Activated CD4-positive, alpha-beta T cell treated with anti-CD3 and anti-CD28 coated beads, Interleukin-2, Interleukin-4, amounts not matched to agents 100 ng/mL and 50 ng/mL, durations not matched to agents 16 hours and 8 hours (primary cell): ENCODE measurements around the gene LRRC8B.
"Not testable (repeated sequence)": the region's sequence is repeated elsewhere in the genome, so short reads cannot be mapped to it uniquely, and the experiment has no call there.

Experiments
- DNase-seq: peaks from one replicate; pipeline ENCODE4 v3.0.0-alpha.2; 2020; ENCODE audit warnings: low spot score

The LRRC8B gene

DNA sequence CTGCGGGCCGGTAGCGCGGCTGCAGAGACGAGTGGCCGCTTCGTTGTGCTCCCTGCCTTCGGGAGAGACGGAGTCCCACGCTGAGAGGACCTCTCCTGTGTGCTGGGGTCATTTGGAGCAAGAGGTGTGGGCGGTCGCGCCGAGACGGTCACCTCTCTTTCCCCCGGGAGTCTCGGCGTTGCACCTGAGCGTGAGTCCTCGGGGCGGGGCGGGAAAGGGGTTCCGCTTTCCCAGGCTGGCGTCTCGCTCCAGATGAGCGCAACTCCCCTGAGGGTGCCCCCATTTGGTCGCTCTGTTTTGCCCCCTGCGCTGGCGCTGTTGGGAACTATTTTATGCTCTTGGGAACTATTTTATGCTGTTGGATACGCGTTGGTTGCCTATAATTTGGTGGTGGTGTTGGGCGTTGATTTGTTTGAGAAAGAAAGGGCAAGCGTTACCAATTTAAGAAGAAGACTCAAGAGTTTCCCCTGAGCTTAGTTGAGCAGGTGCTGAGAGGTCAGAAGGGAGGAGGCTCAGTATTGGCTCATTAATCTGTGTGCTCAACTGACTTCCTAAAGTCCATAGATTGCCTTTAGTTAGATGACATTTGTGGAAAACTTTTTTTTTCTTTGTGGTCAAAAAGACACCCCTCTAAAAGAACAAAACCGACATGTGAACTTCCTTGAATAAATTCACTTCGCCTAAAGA lies 683 bp downstream of the LRRC8B start:
- DNase-seq, result no peak

DNA sequence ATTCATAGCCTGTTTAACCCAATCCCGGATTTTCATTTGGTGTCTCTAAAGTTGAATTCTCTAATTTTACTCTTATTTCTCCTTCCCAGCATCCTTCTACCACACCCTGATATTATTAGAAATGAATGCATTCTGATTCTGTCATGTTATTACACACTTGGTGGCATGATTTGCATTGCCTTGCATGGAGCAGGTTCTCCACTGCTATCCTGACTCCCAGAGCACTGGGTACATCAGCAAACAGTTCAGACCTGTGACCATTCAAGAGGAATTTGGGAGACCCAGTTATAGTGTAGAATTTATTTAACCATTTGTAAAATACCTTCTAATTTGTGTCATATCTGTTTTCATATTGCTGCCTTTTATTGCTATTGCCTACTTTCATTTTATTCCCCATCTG lies 2.6 kb downstream of the LRRC8B start:
- no peak for DNase-seq

DNA sequence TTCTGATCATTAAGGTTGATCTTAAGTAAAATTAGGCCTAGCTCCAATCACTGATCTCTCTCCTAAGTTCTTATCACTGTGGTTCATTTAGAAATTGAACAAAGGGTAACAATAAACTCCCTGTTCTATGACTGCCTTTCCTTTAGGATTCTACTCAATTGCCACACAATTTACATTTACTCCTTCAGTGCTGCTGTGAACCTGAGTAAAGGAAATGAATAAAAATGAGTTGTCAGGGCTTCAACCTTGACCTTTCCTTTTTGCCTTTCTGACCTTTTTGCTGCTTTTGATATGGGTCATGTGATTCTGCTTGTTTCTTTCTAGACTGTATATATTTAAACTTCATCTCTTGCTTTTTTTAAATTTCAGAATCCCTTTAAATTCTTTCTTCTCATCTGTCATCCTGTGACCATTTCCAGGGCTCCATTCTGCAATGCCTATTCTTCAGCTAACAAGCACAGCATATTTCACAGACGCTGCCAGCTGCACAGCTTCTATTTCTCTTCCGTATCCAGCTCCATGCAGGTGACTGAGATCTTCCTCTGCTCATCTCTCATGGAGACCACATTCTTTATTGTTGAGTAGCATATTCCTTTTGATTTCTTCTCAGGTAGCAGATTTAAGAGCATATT lies 3.2 kb downstream of the LRRC8B start:
- DNase-seq, result no peak

GRCh38 chr1:89528382-89528780 lies 3.8 kb downstream of the LRRC8B start:
- no peak for DNase-seq

- DNase-seq, result no peak
These were observed 4.6 kb downstream of the LRRC8B start for GRCh38 chr1:89529196-89529595.

DNA sequence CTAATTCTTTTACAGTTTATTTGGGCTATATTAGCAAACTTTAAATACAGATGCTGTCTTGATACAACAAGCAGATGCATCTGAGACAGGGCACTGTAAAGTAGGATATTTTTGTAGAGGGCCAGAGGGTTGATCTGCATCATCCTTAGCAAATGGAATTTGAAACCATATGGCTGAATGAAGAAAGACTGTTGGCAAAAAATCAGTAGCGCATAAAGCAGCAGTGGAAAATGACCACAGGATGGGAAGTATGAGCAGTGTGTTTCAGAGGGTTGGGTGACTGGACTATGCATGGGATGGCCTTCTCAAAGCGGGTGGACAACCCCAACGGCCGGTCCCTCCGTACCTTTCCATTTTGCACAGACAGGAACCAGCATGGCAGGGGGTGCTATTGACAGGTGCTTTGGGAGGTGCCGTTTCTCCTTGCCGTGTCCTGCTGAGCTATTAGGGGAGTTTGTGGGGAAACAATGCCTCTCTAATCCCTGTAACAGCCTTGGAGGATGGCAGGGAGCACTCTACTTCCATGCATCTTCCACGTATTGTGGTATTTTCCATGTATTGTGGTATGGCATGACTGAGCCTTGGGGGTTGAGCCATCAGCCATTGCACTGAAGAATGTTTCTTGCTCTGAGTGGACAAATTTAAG lies 5.9 kb downstream of the LRRC8B start:
- no peak for DNase-seq

- DNase-seq, result no peak
These were observed 7.0 kb downstream of the LRRC8B start for GRCh38 chr1:89531480-89532139.

DNA sequence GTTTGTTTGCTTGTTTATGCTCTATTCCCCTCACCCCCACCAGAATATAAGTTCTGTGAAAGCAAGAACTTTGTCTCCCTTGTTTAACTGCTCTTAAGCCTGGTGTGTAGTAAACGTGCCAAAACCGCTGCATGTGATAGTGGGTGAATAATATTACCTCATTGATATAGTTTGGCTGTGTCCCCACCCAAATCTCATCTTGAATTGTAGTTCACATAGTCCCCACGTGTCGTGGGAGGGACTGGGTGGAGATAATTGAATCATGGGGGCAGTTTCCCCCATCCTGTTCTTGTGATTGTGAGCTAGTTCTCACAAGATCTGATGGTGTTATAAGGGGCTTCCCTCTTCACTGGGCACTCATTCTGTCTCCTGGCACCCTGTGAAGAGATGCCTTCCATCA lies 7.6 kb downstream of the LRRC8B start:
- DNase-seq, result no peak

- no peak for DNase-seq
These were observed 8.2 kb downstream of the LRRC8B start for GRCh38 chr1:89532866-89533265.

GRCh38 chr1:89535537-89535936 lies 10.9 kb downstream of the LRRC8B start:
- no peak for DNase-seq

DNA sequence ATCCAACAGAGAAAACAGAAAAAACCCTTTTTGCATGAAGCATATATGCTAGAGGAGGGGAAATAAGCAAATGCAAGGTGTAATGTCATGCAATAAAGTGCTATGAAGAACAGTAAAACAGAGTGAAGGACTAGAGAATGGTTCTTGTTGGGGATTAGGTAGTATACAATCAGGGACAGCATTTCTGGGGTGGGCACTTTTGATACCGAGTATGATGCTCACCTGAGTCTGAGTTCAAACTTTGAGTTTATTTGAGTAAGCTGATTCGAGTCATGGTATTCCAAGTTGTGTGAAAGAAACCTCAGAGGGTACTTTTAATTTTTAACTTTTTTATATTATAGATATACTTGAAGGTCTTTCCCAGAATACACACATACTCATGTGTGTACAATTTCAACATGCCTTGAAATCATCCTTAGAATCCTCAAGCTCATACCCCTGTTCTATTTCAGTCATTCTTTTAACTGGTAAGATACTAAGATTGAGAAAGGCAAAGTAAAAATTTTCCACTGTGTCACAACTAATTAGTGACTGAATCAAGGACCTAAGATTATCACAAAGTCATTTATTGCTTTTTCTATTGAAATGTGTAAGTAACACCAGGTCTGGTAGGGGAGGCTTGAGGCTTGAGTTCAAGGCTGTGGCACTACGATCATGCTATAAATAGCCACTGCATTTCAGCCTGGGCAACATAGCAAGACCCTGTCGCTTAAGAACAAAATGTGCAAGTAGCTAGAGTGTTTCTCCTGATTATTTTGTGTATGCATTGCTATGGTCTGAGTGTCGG lies 12.1 kb downstream of the LRRC8B start:
- DNase-seq, result peak; percentile 44

DNA sequence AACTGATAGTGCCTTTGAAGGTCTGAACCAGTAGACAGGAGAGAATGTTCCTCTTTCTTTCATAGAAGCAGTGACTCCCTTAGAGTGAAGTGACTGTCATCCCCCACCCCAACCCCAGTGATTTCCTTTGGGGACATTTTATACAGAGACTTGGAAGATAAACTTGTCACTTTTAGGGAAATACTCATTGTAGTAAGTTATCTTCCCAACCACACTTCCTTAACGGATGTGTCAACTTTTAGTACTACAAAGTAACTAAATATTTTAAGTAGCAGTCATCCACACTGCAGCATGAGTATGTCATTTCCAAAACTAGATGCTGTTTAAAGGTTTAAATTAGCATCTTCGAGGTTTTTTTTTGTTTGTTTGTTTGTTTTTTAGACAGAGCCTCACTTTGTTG lies 13.7 kb downstream of the LRRC8B start:
- DNase-seq, result no peak

GRCh38 chr1:89539128-89539527 lies 14.5 kb downstream of the LRRC8B start:
- DNase-seq, result no peak

DNA sequence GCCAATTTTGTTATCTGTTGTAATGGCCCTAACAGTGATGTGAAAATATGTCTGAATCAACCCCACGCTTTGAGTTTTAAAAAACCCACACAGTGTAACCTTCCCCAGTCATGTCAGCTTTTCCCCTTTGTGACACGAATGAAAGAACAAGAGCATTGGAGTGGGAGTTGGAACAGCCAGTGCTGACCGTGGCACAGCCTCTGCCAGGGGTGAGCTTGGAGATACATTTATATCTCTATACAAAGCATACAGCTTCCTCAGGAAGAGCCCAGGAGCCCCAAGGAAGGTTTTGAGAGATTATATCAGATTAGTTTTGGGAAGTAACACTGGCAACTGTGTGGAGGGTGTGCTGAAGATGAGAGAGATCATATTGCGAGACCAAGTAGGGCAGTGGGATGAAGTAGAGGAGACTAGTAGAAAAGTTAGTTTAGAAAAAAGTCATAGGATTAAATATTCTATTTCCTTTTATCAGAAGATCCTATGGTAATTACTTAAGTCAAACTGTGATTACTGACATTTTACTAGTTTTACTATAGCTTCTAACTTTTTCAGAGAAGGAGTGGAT lies 15.9 kb downstream of the LRRC8B start:
- no peak for DNase-seq

- DNase-seq, result no peak
These were observed 17.7 kb downstream of the LRRC8B start for GRCh38 chr1:89542345-89542744.

DNA sequence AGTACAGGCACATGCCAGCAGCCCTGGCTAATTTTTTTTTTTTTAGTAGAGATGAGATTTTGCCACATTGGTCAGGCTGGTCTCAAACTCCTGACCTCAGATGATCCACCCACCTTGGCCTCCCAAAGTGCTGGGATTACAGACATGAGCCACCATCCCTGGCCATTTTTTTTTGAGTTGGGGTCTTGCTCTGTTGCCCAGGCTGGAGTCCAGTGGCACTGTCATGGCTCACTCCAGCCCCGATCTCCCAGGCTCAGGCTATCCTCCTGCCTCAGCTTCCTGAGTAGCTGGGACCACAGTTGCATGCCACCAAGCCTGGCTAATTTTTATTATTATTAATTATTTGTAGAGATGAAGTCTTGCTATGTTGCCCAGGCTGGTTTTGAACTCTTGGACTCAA lies 19.0 kb downstream of the LRRC8B start:
- not testable (repeated sequence) for DNase-seq

DNA sequence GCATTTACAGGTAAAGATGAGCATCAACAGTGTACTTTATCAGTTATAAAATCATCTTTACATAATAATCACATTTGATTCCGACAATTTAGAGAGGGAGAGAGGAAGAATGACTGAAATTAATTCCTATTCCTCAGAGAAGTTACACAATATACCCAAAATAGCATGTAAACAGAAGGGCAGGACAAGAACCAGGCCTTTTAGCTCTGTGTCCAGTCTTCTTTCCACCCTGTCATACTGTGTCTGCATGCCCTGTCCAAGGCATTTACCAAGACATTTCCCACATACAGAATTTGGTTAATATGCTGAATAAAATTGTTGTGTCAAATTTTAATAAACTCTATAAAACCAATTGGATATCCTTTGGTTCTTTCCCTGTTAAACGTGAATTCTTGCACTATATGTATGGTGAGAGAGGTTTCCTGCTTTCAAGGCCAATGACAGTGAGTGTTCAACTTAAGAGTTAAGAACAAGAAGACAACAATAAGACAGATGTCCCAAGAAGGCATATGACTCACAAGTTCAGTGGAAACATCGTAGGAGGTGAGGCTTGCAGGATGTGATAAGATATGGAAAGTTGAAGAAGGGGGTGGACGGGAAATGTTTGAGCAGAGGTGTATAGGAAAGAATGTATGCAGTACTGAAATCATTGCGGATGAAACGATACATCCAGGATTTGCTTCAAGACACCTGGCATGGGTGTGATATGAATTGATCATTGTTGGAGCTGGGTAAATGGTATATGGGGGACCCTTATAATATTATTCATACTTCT lies 20.8 kb downstream of the LRRC8B start:
- DNase-seq, result peak; percentile 81

DNA sequence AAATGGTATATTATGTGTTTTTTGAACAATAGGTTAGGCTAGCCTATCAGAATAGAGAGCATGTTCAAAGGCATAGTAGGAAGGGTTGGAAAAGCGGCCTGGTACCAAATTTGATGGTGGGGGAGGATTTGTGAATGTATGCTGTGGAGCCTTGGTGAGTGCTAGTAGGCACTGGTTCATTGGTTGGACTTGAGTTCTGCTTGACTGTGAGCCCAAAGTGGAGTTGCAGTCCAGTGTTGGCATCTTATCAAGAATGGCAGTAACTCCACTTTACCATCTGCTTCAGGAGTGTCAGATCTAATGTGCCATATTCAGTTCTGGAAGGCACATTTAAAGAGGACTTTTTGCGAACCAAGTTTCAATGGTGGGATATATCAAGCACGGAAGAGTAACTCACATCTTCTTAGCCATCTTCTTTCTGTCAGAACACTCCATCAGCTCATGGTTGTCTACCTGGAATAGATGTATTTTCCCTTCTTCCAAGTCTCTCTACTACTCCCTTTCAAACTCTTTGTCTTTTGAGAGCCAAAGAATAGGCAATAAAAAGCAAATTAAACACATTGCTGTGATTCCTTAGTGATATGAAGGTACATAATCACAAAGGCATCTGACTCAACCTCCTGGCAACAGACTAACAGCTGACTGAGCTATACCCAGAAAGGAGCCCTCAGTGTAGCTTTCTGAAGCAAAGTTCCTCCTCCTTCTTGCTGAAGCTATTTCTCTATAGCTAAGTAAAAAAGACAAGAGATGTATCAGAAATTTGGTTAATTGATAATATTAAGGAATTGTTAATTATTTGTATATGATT lies 21.7 kb downstream of the LRRC8B start:
- peak; percentile 29 for DNase-seq

GRCh38 chr1:89546934-89547562 lies 22.4 kb downstream of the LRRC8B start:
- DNase-seq, result no peak
